ENCODE data around the gene GCM1. TPM values are rescaled to one million over a fixed set of nuclear protein-coding genes. Genes with fewer than 3 reads are reported as not detected.

The GCM1 gene
- not detected for total RNA-seq
- polyA plus RNA-seq: under 1 TPM in 1 of 3 donors, not detected in 2; 0.05 TPM
- long read RNA-seq, donor 1: 0 reads
- long read RNA-seq, donor 2: 0 reads
- long read RNA-seq, donor 3: 0 reads
- long read RNA-seq, donor 4: 0 reads
- long read RNA-seq, donor 5: 0 reads
- long read RNA-seq, donor 6: 0 reads
- long read RNA-seq, donor 7: 0 reads
- long read RNA-seq, donor 8: 0 reads
- long read RNA-seq, donor 9: 0 reads
- long read RNA-seq, donor 10: 0 reads

- no peak within 1 kb of the TSS for H3K27ac ChIP-seq
- intact Hi-C loops (cut with DNase I; ENCODE audit: low total_unique reads): no loop called here
- H3K9me3 ChIP-seq: no peaks in the 10 kb centered on the region
- H3K4me1 ChIP-seq: no peaks in the 10 kb centered on the region
- H3K36me3 ChIP-seq: no peaks in the 10 kb centered on the region
- TF ChIP-seq EP300 (IDR thresholded peaks at IDR 0.05): no peak
- no peak for TF ChIP-seq POLR2A (IDR thresholded peaks at IDR 0.05)
- no peak for TF ChIP-seq CTCF (IDR thresholded peaks at IDR 0.05)
- no peak for TF ChIP-seq POLR2AphosphoS5 (IDR thresholded peaks at IDR 0.05)
- no peaks in the 10 kb centered on the region for H3K27me3 ChIP-seq
- H3K4me3 ChIP-seq: no peak within 1 kb of the TSS
- DNase-seq: no peak
- WGBS, 5 donors: 84 to 91% (median 87%) methylated on average over 5 of the region's 5 CpGs
These were observed at the start of gene GCM1 for GRCh38 chr6:53148684-53149083. Gene GCM1 (minus strand): TSS chr6:53148841. CDS start chr6:53145632, 3,209 bp downstream.

GRCh38 chr6:53197553-53197952 lies 48.9 kb upstream of the GCM1 start:
- Histone ChIP-seq H3K4me1 (peaks cover 0 to 7% (median 3%) of the 10 kb centered on the region in 4 donors), H3K9me3 (no peaks in the 10 kb centered on the region), H3K27me3 (no peaks in the 10 kb centered on the region), H3K27ac (no peak overlapping the region), H3K4me3 (no peak overlapping the region), H3K36me3 (no peaks in the 10 kb centered on the region)
- DNase-seq: no peak
- intact Hi-C loops (cut with DNase I; ENCODE audit: low total_unique reads): no loop called here
- 83 to 95% (median 89%) methylated on average over 3 of the region's 3 CpGs for WGBS, 5 donors
- no peak for TF ChIP-seq CTCF (IDR thresholded peaks at IDR 0.05)
- no peak for TF ChIP-seq POLR2A (IDR thresholded peaks at IDR 0.05)
- no peak for TF ChIP-seq EP300 (IDR thresholded peaks at IDR 0.05)
- TF ChIP-seq POLR2AphosphoS5 (IDR thresholded peaks at IDR 0.05): no peak

GRCh38 chr6:53195048-53195447 lies 46.4 kb upstream of the GCM1 start:
- intact Hi-C loops (cut with DNase I; ENCODE audit: low total_unique reads): no loop called here
- H3K36me3 ChIP-seq: no peaks in the 10 kb centered on the region
- peaks cover 0 to 10% (median 3%) of the 10 kb centered on the region in 4 donors for H3K4me1 ChIP-seq
- TF ChIP-seq POLR2AphosphoS5 (IDR thresholded peaks at IDR 0.05): no peak
- TF ChIP-seq CTCF (IDR thresholded peaks at IDR 0.05): no peak
- no peak for TF ChIP-seq POLR2A (IDR thresholded peaks at IDR 0.05)
- no peak for TF ChIP-seq EP300 (IDR thresholded peaks at IDR 0.05)
- no peak for DNase-seq
- H3K4me3 ChIP-seq: no peak overlapping the region
- no peaks in the 10 kb centered on the region for H3K9me3 ChIP-seq
- no peaks in the 10 kb centered on the region for H3K27me3 ChIP-seq
- 48 to 77% (median 70%) methylated on average over 3 to 4 of the region's 4 CpGs for WGBS, 5 donors
- H3K27ac ChIP-seq: no peak overlapping the region

- TF ChIP-seq POLR2AphosphoS5 (IDR thresholded peaks at IDR 0.05): no peak
- no peak for TF ChIP-seq EP300 (IDR thresholded peaks at IDR 0.05)
- no peak overlapping the region for H3K27ac ChIP-seq
- 20 to 44% (median 34%) methylated on average over 5 of the region's 5 CpGs for WGBS, 5 donors
- no peaks in the 10 kb centered on the region for H3K36me3 ChIP-seq
- no peaks in the 10 kb centered on the region for H3K27me3 ChIP-seq
- H3K4me3 ChIP-seq: no peak overlapping the region
- peak in 1 of 2 donors; percentile 40 for DNase-seq
- no peaks in the 10 kb centered on the region for H3K9me3 ChIP-seq
- peaks cover 0 to 10% (median 3%) of the 10 kb centered on the region in 4 donors for H3K4me1 ChIP-seq
- intact Hi-C loops (cut with DNase I; ENCODE audit: low total_unique reads): no loop called here
These were observed 44.1 kb upstream of the GCM1 start for GRCh38 chr6:53192682-53193188.

GRCh38 chr6:53189554-53189953 lies 40.9 kb upstream of the GCM1 start:
- no peak for DNase-seq
- no peak overlapping the region for H3K4me3 ChIP-seq
- TF ChIP-seq EP300 (IDR thresholded peaks at IDR 0.05) (no peak), POLR2A (IDR thresholded peaks at IDR 0.05) (no peak), CTCF (IDR thresholded peaks at IDR 0.05) (no peak), POLR2AphosphoS5 (IDR thresholded peaks at IDR 0.05) (no peak)
- H3K27ac ChIP-seq: no peak overlapping the region
- H3K36me3 ChIP-seq: no peaks in the 10 kb centered on the region
- intact Hi-C loops (cut with DNase I; ENCODE audit: low total_unique reads): no loop called here
- no peaks in the 10 kb centered on the region for H3K27me3 ChIP-seq
- H3K9me3 ChIP-seq: no peaks in the 10 kb centered on the region
- H3K4me1 ChIP-seq: peaks cover 0 to 10% (median 3%) of the 10 kb centered on the region in 4 donors

Data from stomach (tissue), 19 donors.